DMS 273 treated with DMSO at 0.1 percent for 48 hours (cell line): ENCODE results near the gene SHROOM3.

Source experiments
- DNase-seq: peaks from one replicate; lab custom pipeline; 2025; lab: John Stamatoyannopoulos, UW

The SHROOM3 gene

GRCh38 chr4:76543378-76543777 lies 108.3 kb downstream of the SHROOM3 start:
- DNase-seq: no peak

GRCh38 chr4:76544725-76545124 lies 109.7 kb downstream of the SHROOM3 start:
- no peak for DNase-seq

- DNase-seq: no peak
Observed at GRCh38 chr4:76545226-76545884, 110.3 kb downstream of the SHROOM3 start.

GRCh38 chr4:76546327-76546726 lies 111.3 kb downstream of the SHROOM3 start:
- no peak for DNase-seq

GRCh38 chr4:76546759-76547742 lies 112.0 kb downstream of the SHROOM3 start:
- no peak for DNase-seq

- no peak for DNase-seq
Observed at GRCh38 chr4:76548704-76549103, 113.7 kb downstream of the SHROOM3 start.

GRCh38 chr4:76549765-76550164 lies 114.7 kb downstream of the SHROOM3 start:
- DNase-seq: no peak

- DNase-seq: no peak
Observed at GRCh38 chr4:76550966-76551780, 116.1 kb downstream of the SHROOM3 start.

GRCh38 chr4:76554630-76555029 lies 119.6 kb downstream of the SHROOM3 start:
- DNase-seq: no peak

GRCh38 chr4:76556452-76556851 lies 121.4 kb downstream of the SHROOM3 start:
- no peak for DNase-seq

GRCh38 chr4:76558396-76559235 lies 123.6 kb downstream of the SHROOM3 start:
- DNase-seq: no peak

GRCh38 chr4:76559236-76560071 lies 124.4 kb downstream of the SHROOM3 start:
- DNase-seq: no peak

- DNase-seq: no peak
Observed at GRCh38 chr4:76562161-76562560, 127.1 kb downstream of the SHROOM3 start.

- no peak for DNase-seq
Observed at GRCh38 chr4:76562836-76563453, 127.9 kb downstream of the SHROOM3 start.

- DNase-seq: peak; percentile 81
Observed at GRCh38 chr4:76563454-76564122, 128.6 kb downstream of the SHROOM3 start.

- no peak for DNase-seq
Observed at GRCh38 chr4:76564123-76564915, 129.3 kb downstream of the SHROOM3 start.

- DNase-seq: no peak
Observed at GRCh38 chr4:76568262-76568661, 133.2 kb downstream of the SHROOM3 start.

GRCh38 chr4:76569225-76569624 lies 134.2 kb downstream of the SHROOM3 start:
- DNase-seq: no peak

- no peak for DNase-seq
Observed at GRCh38 chr4:76569706-76570105, 134.7 kb downstream of the SHROOM3 start.
